ENCODE results near the gene ADAMTS15.

The ADAMTS15 gene

DNA sequence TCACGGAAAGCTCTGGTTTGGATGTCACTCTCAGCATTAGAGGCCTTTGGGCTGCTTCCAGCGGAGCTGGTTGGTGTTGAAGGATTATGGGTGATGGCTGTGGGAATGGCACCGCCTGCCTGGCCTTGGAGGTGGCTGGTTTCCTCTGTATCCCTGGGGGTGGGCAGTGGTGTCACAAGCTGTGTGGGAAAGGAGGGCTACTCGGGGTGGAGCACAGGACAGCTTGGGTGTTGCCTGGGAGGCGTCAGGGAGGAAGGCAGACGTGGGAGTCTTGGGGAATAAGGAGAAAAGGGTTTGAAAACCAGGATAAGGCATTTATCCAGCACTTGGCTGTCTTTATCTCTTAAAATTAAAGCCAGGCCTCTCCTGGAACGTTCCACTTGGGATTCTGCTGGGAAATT, 71.8 kb downstream of the ADAMTS15 start:
- TF ChIP-seq POLR2A (IDR thresholded peaks at IDR 0.05; ENCODE audit: low read length) (no peak), GATA1 (IDR thresholded peaks at IDR 0.05; ENCODE audit: low read depth, low read length) (no peak)

DNA sequence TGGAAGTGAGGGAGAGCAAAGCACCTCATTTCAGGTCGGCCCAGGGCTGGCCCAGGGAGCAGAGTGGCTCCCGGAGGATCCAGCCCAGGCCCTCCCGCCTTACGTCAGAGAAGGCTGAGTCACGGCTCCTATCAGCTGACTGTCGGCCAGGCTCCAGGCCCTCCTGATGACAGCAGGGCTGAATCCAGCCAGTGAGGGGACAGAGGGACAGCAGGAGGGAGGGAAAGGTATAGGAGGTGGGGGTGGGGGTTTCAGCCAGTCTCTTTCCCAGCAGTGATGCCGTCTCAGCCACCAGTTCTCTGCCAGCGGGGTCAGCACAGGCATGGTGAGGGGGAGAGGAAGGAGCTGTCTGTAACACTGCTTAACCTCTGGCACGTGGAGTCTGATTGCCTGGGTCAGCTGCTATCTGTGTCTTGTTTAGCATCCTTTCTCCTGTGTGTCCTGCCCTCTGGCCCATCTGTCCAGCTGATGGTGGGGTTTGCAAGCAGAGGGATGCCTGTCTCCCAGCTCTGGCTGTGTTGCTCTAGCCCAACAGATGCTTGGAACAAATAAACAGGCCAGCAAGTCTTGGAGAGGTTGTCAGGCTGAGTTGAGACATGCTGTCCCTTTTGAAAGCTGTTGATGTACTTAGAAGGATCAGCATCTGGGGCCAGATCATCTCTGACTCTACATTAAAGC, 74.0 kb downstream of the ADAMTS15 start:
- peak; percentile 10 to 64 for DNase-seq
- TF ChIP-seq POLR2A (IDR thresholded peaks at IDR 0.05; ENCODE audit: low read length) (no peak), GATA1 (IDR thresholded peaks at IDR 0.05; ENCODE audit: low read depth, low read length) (no peak)

More for the DNA sequence above, 71.8 kb downstream of the ADAMTS15 start:
- no peak for DNase-seq

DNA sequence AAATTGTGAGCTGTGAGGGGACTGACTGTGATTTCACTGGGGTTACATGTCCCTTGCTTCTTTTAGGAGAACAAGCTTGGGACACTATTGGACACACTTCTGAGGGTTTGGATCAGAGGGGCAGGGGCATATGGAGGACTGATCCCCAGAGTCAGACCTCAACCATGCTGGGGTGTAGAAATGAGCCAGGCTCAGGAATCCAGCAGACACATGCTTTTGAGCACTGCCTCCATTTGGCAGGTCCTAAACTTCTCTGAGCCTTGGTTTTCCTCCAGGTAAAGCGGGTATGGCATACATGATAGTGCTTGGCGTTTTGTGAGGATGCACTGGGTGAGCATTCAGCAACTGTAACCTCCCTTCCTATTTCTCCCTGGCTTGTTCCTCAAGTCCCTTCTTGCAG, 74.7 kb downstream of the ADAMTS15 start:
- TF ChIP-seq POLR2A (IDR thresholded peaks at IDR 0.05; ENCODE audit: low read length) (no peak), GATA1 (IDR thresholded peaks at IDR 0.05; ENCODE audit: low read depth, low read length) (no peak)
- no peak for DNase-seq

DNA sequence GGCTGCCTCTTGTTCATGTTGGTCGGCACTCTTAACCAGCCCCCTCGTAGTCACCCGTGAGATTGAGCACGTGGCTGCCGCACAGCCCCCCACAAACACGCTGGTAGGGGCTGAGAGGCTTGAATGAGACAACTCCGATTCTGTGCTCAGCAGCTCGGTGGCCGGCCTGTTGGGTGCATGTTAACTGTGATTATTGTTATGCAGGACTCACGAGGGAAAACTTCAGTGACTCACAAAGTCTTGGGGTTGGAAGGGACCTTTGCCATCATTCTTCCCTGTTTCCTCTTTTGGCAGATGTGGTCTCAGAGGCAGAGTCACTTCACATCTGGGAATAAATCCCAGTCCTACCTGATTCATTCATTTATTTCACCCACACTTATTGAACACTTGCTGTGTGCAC, 75.2 kb downstream of the ADAMTS15 start:
- DNase-seq: no peak
- TF ChIP-seq POLR2A (IDR thresholded peaks at IDR 0.05; ENCODE audit: low read length): no peak
- TF ChIP-seq GATA1 (IDR thresholded peaks at IDR 0.05; ENCODE audit: low read depth, low read length): no peak

- no peak for DNase-seq
- TF ChIP-seq GATA1 (IDR thresholded peaks at IDR 0.05; ENCODE audit: low read depth, low read length) (no peak), POLR2A (IDR thresholded peaks at IDR 0.05; ENCODE audit: low read length) (no peak)
Measured at GRCh38 chr11:130524132-130524790, 75.8 kb downstream of the ADAMTS15 start.

- DNase-seq: no peak
- no peak for TF ChIP-seq GATA1 (IDR thresholded peaks at IDR 0.05; ENCODE audit: low read depth, low read length)
- TF ChIP-seq POLR2A (IDR thresholded peaks at IDR 0.05; ENCODE audit: low read length): no peak
Measured at GRCh38 chr11:130525307-130525706, 76.9 kb downstream of the ADAMTS15 start.
